Prostate gland (tissue), 2 donors: ENCODE results near the gene LARP7. TPM values are rescaled to one million over a fixed set of nuclear protein-coding genes. Genes with fewer than 3 reads are reported as not detected.
"Not testable (repeated sequence)": the region's sequence is repeated elsewhere in the genome, so short reads cannot be mapped to it uniquely, and the experiment has no call there.

Experiments
- DNase-seq: peaks from one replicate; pipeline ENCODE4 v3.0.0-alpha.2; 2019; ENCODE audit warnings: low spot score
- H3K27ac ChIP-seq, 2 donors: fragments of 200-600 bp; sonication (generic); 2 replicates each; pipeline ENCODE4 v1.5.1; 2017 to 2019
- H3K27me3 ChIP-seq: fragments of 200-600 bp; sonication (generic); replicated peaks from 2 replicates; pipeline ENCODE4 v1.5.1; 2019; ENCODE audit not compliant: insufficient read depth
- H3K36me3 ChIP-seq, 2 donors: fragments of 200-600 bp; sonication (generic); 1 replicate in 1 of 2; 2 replicates in 1 of 2; pipeline versions ENCODE4 v1.5.1 to v1.8.1; 2017 to 2019
- H3K4me1 ChIP-seq: fragments of 200-600 bp; sonication (generic); replicated peaks from 2 replicates; pipeline ENCODE4 v1.5.1; 2019
- H3K4me3 ChIP-seq, 2 donors: fragments of 200-600 bp; sonication (generic); 2 replicates each; pipeline ENCODE4 v1.5.1; 2017 to 2019
- H3K9me3 ChIP-seq: fragments of 200-600 bp; sonication (generic); 2 replicates; pipeline ENCODE4 v1.5.1; 2017
- POLR2A ChIP-seq: fragments of 450-650 bp; IDR thresholded peaks from one replicate; pipeline ENCODE4 v1.6.1; 2016; ENCODE audit warnings: antibody characterized with exemption, mild to moderate bottlenecking
- POLR2AphosphoS5 ChIP-seq: sonication (generic); formaldehyde crosslinking; IDR thresholded peaks from one replicate; pipeline ENCODE4 v1.6.1; 2017; ENCODE audit warnings: antibody characterized with exemption
- WGBS: methylation state at CpG from one replicate; pipeline ENCODE4 v1.1.5; 2018; 5-methylcytosine and 5-hydroxymethylcytosine counted together
- intact Hi-C: fragments of 100-400 bp; cut with DNase I; formaldehyde crosslinking; loops from one replicate; pipeline ENCODE4 v1.14.2; 2022
- total RNA-seq, 2 donors: library from RNA; depleted of rRNA; stranded (reverse); fragments of >200 nt; gene quantifications; one replicate each; pipeline ENCODE4 v1.1.0, GENCODE V29; 2016
- TF ChIP-seq, protein P1 (sequence below), 4 experiments: fragments of 200-600 bp in 2 of 4; fragments of 450-650 bp in 2 of 4; sonication (generic) in 2 of 4; IDR thresholded peaks; 1 replicate in 3 of 4; 2 replicates in 1 of 4; pipeline ENCODE4 v1.5.1; 2016 to 2019; ENCODE audit warnings: antibody characterized with exemption in 4 of 4, mild to moderate bottlenecking in 2 of 4, moderate library complexity in 2 of 4

LARP7 gene
- total RNA-seq, 2 donors from 2014 or later = 26.6 to 35.4 TPM

DNA sequence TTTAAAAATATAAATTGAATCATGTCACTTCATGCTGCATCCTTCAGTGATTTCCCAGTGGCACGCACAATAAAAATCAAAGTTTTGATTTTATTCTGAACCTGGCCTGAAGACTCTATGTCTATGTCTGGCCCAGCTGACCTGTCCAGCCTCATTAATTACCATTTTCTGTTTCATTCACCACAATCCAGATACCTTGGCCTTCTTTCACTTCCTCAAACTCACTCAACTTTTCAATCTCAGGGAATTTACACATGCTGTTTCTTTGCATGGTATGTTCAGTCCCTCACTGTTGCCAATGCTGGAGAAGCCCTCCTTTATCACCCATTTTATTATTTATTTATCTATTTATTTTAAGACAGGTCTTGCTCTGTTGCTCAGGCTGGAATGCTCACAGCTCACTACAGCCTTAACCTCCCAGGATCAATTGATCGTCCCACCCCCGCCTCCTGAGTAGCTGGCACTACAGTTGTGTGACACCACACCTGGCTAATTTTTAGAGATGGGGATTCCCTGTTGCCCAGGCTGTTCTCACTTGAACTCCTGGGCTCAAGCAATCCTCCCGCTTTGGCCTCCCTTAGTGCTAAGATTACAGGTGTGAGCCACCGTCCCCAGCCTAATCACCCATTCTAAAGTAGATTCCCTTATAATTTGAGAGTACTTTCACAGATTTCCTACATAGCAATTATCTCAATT lies 43.4 kb upstream of the LARP7 start:
- Histone ChIP-seq H3K9me3 (no peaks in the 10 kb centered on the region), H3K36me3 (no peaks in the 10 kb centered on the region), H3K4me3 (no peak overlapping the region), H3K27ac (no peak overlapping the region), H3K4me1 (no peaks in the 10 kb centered on the region), H3K27me3 (no peaks in the 10 kb centered on the region)
- WGBS = over 99% methylated on average over 5 of the region's 5 CpGs
- TF ChIP-seq, protein P1, sequence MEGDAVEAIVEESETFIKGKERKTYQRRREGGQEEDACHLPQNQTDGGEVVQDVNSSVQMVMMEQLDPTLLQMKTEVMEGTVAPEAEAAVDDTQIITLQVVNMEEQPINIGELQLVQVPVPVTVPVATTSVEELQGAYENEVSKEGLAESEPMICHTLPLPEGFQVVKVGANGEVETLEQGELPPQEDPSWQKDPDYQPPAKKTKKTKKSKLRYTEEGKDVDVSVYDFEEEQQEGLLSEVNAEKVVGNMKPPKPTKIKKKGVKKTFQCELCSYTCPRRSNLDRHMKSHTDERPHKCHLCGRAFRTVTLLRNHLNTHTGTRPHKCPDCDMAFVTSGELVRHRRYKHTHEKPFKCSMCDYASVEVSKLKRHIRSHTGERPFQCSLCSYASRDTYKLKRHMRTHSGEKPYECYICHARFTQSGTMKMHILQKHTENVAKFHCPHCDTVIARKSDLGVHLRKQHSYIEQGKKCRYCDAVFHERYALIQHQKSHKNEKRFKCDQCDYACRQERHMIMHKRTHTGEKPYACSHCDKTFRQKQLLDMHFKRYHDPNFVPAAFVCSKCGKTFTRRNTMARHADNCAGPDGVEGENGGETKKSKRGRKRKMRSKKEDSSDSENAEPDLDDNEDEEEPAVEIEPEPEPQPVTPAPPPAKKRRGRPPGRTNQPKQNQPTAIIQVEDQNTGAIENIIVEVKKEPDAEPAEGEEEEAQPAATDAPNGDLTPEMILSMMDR (IDR thresholded peaks at IDR 0.05) = no peak
- TF ChIP-seq POLR2A = no peak
- no peak for TF ChIP-seq POLR2AphosphoS5
- DNase-seq = no peak
- intact Hi-C loops = no loop called here

DNA sequence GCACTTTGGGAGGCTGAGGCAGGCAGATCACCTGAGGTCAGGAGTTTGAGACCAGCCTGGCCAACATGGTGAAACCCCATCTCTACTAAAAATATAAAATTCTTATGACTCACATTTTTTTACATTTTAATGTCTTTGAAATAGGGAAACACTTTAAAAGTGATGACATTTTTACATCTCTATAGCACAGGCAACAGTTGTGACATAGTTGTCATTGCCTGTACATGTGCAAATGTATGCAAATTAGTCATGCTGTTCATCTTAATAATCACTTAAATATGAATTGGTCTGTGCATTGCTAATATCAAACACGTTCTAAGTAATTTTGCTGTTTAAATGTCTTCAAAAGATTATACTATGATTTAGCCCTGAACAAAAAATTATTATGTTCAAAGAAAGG lies 42.0 kb upstream of the LARP7 start:
- Histone ChIP-seq H3K4me1 (no peaks in the 10 kb centered on the region), H3K27ac (no peak overlapping the region), H3K36me3 (no peaks in the 10 kb centered on the region), H3K4me3 (no peak overlapping the region), H3K27me3 (no peaks in the 10 kb centered on the region), H3K9me3 (no peaks in the 10 kb centered on the region)
- WGBS = 100% methylated on average over 1 of the region's 1 CpG
- TF ChIP-seq, protein P1 (IDR thresholded peaks at IDR 0.05) = no peak
- no peak for TF ChIP-seq POLR2A
- TF ChIP-seq POLR2AphosphoS5 = no peak
- intact Hi-C loops = no loop called here
- DNase-seq = no peak

DNA sequence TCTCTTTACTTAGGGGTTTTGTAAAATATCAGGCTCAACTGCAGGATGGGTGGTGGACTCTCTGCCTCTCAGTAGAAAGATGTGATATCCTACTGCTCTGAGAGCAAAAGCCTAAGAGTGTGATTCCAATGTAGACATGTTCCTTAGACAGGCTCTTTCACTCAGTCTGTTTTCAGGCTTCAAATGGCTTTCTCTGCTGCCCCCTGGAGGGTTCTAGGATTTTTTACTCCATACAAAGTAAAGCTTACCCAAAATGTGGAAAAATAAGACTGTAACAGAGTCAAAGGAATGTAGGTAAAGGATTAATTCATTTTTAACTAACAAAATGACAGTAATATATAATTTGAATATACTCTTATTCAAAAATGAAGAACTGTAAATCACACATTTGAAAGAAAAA lies 32.4 kb upstream of the LARP7 start:
- Histone ChIP-seq H3K27me3 (no peaks in the 10 kb centered on the region), H3K27ac (no peak overlapping the region), H3K4me3 (no peak overlapping the region), H3K36me3 (no peaks in the 10 kb centered on the region), H3K4me1 (no peaks in the 10 kb centered on the region), H3K9me3 (no peaks in the 10 kb centered on the region)
- DNase-seq = peak; percentile 26
- TF ChIP-seq POLR2A (no peak), POLR2AphosphoS5 (no peak)
- TF ChIP-seq, protein P1 (IDR thresholded peaks at IDR 0.05) = peak in 3 of 4 experiments; percentile 37 to 50 (median 44)
- intact Hi-C loops = loop anchor here (5.0 kb wide), 1 partner anchor 277 kb away; no protein-coding TSS in a partner anchor

DNA sequence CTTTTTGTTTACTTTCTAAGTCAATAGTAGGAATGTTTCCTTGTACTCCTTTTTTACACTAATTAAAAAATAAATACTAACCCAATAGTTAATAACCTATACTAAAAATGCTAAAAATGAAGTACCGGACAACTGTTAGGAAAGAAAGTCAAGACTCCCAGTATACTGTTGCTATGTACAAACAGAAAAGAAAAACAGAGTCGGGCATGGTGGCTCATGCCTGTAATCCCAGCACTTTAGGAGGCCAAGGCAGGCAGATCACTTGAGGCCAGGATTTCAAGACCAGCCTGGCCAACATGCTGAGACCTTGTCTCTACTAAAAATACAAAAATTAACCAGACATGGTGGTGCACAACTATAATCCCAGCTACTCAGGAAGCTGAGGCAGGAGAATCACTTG lies 24.1 kb upstream of the LARP7 start:
- H3K9me3 ChIP-seq, H3K36me3 ChIP-seq, DNase-seq, H3K4me1 ChIP-seq, H3K27ac ChIP-seq, H3K27me3 ChIP-seq, intact Hi-C loops, H3K4me3 ChIP-seq: not testable (repeated sequence)
- 79% methylated on average over 2 of the region's 2 CpGs for WGBS

- intact Hi-C loops = no loop called here
- no peak overlapping the region for H3K4me3 ChIP-seq
- no peaks in the 10 kb centered on the region for H3K27me3 ChIP-seq
- no peaks in the 10 kb centered on the region for H3K9me3 ChIP-seq
- H3K27ac ChIP-seq = no peak overlapping the region
- 94% methylated on average over 2 of the region's 2 CpGs for WGBS
- H3K4me1 ChIP-seq = no peaks in the 10 kb centered on the region
- no peaks in the 10 kb centered on the region for H3K36me3 ChIP-seq
- no peak for DNase-seq
- TF ChIP-seq POLR2AphosphoS5 = no peak
- TF ChIP-seq POLR2A = no peak
- TF ChIP-seq, protein P1 (IDR thresholded peaks at IDR 0.05) = no peak
Measured at GRCh38 chr4:112616984-112617383, 20.0 kb upstream of the LARP7 start.
